Glomerular endothelial cell (primary cell): ENCODE data around the gene CARMIL1. TPM values are rescaled to one million over a fixed set of nuclear protein-coding genes. Genes with fewer than 3 reads are reported as not detected.
"Not testable (repeated sequence)": the region's sequence is repeated elsewhere in the genome, so short reads cannot be mapped to it uniquely, and the experiment has no call there.

Experiments
- DNase-seq: peaks from one replicate; pipeline ENCODE4 v3.0.0-alpha.2; 2011; ENCODE audit warnings: low read depth, low spot score; ENCODE audit errors: extremely low read depth
- total RNA-seq: library from RNA; depleted of rRNA; stranded (reverse); fragments of >200 nt; gene quantifications from 2 replicates; pipeline ENCODE4 v1.2.3, GENCODE V29; 2015

CARMIL1 gene
- total RNA-seq, 1 donor from 2014 or later, result 7.8 TPM

DNA sequence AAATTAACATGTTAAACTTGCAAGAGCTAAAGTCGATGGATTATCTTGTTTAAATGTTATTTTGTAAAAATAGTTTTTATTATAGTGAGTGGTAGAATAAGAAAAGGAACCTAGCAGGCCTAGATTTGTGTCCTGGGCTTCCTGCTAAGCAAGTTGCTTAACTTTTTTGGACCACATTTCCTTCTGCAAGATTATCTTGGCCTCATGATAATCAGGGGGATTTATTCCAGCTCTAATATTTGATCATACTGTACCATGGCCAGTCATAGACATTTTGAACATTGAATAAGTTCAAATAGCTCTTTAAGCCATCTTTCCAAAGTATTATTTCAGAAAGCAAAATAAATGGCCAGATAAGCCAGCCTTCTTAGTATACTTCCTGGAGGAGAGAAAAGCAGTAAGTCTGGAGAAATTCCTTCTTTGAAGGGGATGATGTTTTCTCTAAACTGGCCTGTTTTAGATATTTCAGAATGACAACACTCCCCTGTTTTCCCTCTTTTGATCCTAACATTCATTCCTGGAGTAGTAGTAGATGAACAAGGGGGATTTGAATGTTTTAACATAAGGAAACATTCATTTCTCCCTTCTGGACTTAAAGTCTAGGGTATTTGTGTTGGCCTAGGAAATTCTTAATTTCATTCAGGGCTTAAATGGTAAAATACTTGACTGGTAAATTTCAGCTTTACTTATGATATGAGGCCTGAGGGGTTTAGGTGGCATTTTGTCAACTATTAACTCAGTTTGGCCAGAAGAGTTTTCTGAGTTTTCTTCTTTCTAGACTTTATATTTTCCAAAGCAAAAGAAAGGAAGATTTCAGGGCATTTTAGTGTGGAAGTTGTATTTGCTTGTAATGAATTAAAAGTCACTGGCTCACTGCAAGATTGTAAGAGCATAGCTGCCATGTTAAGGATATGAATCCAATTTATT, 264.1 kb downstream of the CARMIL1 start:
- no peak for DNase-seq

GRCh38 chr6:25544833-25545232, 265.7 kb downstream of the CARMIL1 start:
- DNase-seq, result no peak

GRCh38 chr6:25547797-25548196, 268.6 kb downstream of the CARMIL1 start:
- DNase-seq, result no peak

- DNase-seq, result no peak
These were observed 269.3 kb downstream of the CARMIL1 start for GRCh38 chr6:25548451-25548850.

- no peak for DNase-seq
These were observed 271.5 kb downstream of the CARMIL1 start for GRCh38 chr6:25550631-25551030.

GRCh38 chr6:25553502-25553901, 274.3 kb downstream of the CARMIL1 start:
- DNase-seq, result no peak

DNA sequence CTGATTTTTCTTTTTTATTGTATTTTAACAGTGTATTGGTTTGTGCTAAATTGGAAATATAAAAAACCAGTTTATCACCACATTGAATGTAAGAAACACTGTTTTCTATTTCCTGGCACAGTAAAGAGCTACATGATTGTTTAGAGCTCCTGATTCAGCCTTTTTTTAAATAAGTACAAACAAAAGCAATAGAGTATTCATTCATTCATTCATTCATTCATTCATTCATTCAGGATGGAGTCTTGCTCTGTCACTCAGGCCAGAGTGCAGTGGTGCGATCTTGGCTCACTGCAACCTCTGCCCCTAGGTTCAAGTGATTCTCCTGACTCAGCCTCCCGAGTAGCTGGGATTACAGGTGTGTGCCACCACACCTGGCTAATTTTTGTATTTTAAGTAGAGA, 276.0 kb downstream of the CARMIL1 start:
- DNase-seq, result no peak

DNA sequence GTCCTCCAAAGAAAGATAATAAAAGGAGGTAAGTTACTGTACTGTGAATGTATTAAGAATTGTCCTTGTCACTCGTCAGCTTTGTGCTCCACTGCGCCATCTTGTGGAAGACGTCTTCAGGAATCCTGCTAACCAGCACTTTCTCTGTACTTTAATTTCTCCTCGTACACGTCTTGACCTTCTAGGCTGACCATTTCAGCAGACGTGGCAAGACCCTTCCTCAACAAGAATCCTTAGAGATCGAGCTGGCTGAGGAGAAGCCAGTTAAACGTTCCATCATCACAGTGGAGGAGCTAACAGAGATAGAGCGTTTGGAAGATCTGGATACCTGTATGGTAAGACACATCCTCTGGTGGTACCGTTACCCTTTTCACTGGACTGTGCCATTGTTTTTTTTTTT, 277.3 kb downstream of the CARMIL1 start:
- peak; percentile 48 for DNase-seq

GRCh38 chr6:25558155-25558817, 279.1 kb downstream of the CARMIL1 start:
- DNase-seq, result no peak

DNA sequence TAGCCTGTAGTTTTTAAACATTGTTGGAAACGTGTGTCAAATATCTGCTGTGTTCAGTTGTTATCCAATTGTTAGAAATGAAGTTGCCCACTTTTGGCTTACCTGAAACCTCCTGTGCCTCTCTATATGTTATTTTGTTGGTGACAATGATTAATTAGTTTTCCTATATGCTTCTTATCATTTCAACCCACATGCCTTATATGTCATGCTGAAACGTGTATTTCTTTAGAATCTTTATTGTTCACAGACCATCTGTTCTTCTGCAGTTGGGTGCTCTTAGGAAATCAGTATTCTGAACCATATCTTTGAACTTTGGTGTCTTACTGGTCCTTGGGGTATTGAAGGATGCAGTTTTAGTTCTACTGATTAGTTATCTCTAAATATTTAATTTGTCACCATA, 281.7 kb downstream of the CARMIL1 start:
- DNase-seq, result no peak

DNA sequence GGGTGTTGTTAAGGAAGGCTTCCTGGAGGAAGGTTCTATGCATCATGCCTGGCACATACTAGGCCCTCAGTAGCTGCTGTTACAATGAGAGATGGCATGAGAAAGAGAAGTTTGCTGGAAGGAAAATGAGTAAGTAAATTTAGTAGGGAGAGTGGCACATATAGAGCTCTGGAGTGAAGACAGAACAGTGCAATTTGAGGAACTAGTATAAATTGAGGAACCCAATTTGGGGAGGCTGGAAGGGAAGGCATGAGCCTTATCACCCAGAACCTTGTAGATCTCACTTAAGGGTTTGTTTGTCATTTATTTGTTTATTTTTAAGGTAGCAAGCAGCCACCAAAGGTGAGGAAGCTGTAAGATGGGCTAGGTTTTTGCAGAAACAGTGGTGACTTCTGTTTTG, 285.8 kb downstream of the CARMIL1 start:
- no peak for DNase-seq

- no peak for DNase-seq
These were observed 291.4 kb downstream of the CARMIL1 start for GRCh38 chr6:25570578-25570977.

DNA sequence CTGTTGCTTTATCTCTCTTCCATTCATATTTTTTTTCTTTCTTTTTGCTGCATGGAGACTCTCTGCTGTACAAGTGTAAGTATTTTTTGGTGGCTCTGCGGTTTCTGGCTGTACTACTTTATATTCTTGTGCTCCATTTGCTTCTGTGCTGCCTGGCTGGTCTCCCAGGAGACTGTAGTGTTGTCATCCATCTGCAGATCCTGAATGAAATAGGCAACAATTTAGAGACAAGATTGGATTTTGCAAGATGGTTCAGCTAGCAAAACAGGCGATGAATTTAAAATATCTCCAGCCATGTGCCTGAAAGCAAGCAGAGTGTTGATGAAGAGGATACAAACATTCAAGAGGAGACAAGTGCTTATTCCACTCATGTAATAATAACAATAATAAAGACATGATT, 297.7 kb downstream of the CARMIL1 start:
- no peak for DNase-seq

GRCh38 chr6:25578538-25578937, 299.4 kb downstream of the CARMIL1 start:
- no peak for DNase-seq

DNA sequence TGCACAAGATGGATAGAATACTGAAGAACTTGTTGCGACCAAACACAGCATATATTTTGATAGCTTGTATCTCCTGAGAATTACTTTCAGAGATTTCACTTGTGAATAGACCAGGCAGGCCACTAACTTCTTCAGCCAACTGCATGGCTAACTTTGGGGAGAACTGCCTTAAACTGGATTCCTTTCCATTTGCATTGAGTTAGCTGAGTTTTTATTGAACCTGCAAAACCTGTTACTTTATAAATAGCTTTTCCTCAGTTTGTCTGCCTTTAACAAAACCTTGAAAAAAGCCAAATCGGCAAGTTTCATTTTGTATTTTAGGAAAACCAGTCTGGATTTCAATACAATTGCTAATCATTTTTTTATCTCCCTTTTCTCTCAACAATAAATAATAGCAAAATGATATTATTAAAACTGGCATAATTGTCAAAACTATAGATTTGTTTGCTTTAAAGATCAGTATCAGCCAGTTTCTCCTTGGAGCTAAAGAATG, 300.3 kb downstream of the CARMIL1 start:
- DNase-seq, result no peak

DNA sequence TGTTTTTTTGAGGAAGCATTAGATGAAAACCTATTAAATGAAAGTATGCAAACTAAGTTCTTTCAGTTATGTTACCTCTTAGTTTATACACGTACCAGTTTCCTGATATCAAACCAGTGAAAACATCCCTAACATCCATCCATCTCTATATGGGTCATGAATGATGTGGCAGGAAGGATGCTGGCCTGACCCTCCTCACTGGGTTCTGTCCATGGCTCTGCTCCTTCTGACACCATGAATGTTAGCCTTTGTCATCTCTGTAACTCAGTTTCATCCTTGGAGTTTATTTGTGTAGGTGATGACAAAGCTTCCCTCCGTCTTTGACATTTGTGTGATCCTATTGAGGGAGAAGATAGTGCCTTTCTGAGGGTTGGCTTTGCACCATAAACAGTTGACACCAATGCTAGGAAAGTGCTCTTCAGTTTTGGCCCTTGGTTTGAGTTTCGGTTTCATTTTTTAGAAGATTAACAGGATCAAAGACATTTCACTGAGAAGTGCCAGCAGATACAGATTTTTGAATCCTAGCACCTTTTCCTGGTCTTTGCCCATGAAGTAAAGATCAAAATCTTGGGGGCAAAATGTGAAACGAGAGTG, 300.8 kb downstream of the CARMIL1 start:
- no peak for DNase-seq

DNA sequence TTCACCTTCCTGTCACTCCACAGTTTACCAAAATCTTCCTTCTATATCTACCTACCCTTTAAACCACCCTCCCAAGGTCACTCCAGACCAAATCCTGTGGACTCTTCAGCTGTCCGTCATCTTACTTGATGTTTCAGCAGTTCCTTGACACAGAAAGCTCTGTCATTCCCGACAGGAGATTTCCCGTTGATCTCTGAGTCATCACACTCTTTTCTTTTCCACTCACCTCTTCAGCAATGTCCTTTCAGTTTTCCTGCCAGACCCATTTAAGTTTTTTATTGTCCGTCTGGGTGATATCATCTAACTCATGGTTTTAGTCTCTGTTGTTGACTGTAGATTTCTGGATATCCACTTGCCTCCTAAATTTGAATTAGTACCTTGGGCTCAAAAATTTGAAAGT, 302.9 kb downstream of the CARMIL1 start:
- DNase-seq, result no peak

DNA sequence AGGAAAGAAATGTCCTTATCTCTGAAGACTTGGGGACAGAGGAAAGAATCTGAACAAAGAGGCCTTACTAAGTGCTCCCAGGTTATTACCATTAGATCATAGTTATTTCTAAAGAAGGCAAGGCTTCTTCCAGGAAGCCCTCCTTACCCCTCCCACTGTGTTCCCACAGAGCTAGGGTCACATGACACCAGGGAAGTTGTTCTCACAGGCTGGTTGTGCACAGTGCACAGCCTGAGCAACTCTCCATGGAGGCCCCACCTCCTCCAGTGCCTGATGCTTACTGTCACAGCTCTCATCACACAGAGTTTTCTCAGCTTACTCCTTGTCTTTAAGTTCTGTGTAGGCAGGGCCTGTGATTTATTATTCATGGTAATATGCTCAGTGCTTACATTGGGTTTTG, 303.9 kb downstream of the CARMIL1 start:
- no peak for DNase-seq

DNA sequence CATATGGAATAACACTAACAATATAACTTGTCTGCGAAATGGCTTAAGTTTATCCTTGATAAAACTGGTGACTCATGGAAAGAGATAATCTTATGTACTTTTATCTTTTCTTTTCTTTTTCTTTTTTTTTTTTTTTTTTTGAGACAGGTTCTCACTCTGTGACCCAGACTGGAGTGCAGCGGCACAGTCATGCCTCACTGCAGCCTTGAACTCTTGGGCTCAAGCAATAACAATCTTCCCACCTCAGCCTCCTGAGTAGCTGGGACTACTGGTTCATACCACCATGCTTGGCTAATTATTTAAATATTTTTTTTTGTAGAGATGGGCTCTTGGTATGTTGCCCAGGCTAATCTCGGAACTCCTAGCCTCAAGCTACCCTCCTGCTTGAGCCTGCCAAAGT, 304.7 kb downstream of the CARMIL1 start:
- no peak for DNase-seq

- no peak for DNase-seq
These were observed 306.1 kb downstream of the CARMIL1 start for GRCh38 chr6:25585225-25585624.

GRCh38 chr6:25586119-25586518, 306.9 kb downstream of the CARMIL1 start:
- not testable (repeated sequence) for DNase-seq

DNA sequence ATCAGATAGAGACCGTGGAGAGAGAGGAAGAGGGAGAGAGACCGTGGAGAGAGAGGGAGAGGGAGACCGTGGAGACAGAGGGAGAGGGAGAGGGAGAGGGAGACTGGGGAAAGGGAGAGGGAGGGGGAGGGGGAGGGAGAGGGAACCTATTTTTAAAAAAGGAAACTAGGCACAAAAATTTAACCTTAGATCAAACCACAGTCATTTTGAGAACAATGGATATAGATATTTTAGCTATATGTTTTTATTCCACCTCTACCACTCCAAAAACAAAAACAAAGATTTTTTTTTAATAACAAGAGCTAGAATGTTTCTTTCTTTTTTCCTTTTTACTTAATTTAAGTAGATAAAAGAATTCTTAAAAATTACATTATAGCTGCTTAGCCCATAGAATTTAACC, 307.8 kb downstream of the CARMIL1 start:
- DNase-seq, result no peak
